Karpas-422 (cell line): Measurements from ENCODE around the gene ANKMY2. TPM values are rescaled to one million over a fixed set of nuclear protein-coding genes. Genes with fewer than 3 reads are reported as not detected.
A peak's percentile ranks its signal among the peaks of the same experiment; 100 is the strongest.

Experiments used
- DNase-seq: peaks from one replicate; pipeline ENCODE4 v3.0.0-alpha.2; 2015
- H2AFZ ChIP-seq: fragments of 200-600 bp; sonication (generic); 2 replicates; pipeline ENCODE4 v1.6.1; 2014; ENCODE audit warnings: antibody characterized with exemption, low read length, mixed read lengths
- H3K27ac ChIP-seq: fragments of 200-600 bp; sonication (generic); 2 replicates; pipeline ENCODE4 v1.5.1; 2014; ENCODE audit warnings: mild to moderate bottlenecking, low read length, moderate library complexity
- H3K27me3 ChIP-seq: fragments of 200-600 bp; sonication (generic); 2 replicates; pipeline ENCODE4 v1.6.1; 2014; ENCODE audit warnings: low read length, mixed read lengths
- H3K36me3 ChIP-seq: fragments of 200-600 bp; sonication (generic); 2 replicates; pipeline ENCODE4 v1.6.1; 2014; ENCODE audit warnings: low read length, mixed read lengths; ENCODE audit not compliant: insufficient read depth
- H3K4me1 ChIP-seq: fragments of 200-600 bp; sonication (generic); 2 replicates; pipeline ENCODE4 v1.6.1; 2014; ENCODE audit warnings: mild to moderate bottlenecking, low read length, mixed read lengths
- H3K4me2 ChIP-seq: fragments of 200-600 bp; sonication (generic); 2 replicates; pipeline ENCODE4 v1.6.1; 2014; ENCODE audit warnings: low read length, low read depth, mild to moderate bottlenecking; ENCODE audit not compliant: poor library complexity, severe bottlenecking
- H3K4me3 ChIP-seq: fragments of 200-600 bp; sonication (generic); 2 replicates; pipeline ENCODE4 v1.5.1; 2014; ENCODE audit warnings: mild to moderate bottlenecking, antibody characterized with exemption, low read length, mixed read lengths
- H3K79me2 ChIP-seq: fragments of 200-600 bp; sonication (generic); 2 replicates; pipeline ENCODE4 v1.6.1; 2014; ENCODE audit warnings: mild to moderate bottlenecking, low read length, mixed read lengths
- H3K9ac ChIP-seq: fragments of 200-600 bp; sonication (generic); 2 replicates; pipeline ENCODE4 v1.6.0; 2014; ENCODE audit warnings: low read length
- H3K9me2 ChIP-seq: fragments of 200-600 bp; sonication (generic), shearing (Covaris generic); replicated peaks from 2 replicates; pipeline ENCODE4 v1.6.0; 2014; ENCODE audit warnings: mild to moderate bottlenecking, low read length, moderate library complexity; ENCODE audit not compliant: insufficient read depth
- H3K9me3 ChIP-seq: fragments of 300-700, 200-600 bp; sonication (generic); 2 replicates; pipeline ENCODE4 v1.6.1; 2014; ENCODE audit warnings: low read length, mixed read lengths
- H4K20me1 ChIP-seq: fragments of 200-600 bp; sonication (generic); 2 replicates; pipeline ENCODE4 v1.6.1; 2014; ENCODE audit warnings: mild to moderate bottlenecking, antibody characterized with exemption, low read length, low read depth; ENCODE audit not compliant: insufficient read depth
- total RNA-seq: library from RNA; depleted of rRNA; stranded (reverse); fragments of >200 nt; shearing (Covaris generic); gene quantifications from 2 replicates; pipeline ENCODE4 v1.2.3, GENCODE V29; 2014; ENCODE audit warnings: low replicate concordance

ANKMY2 gene
- total RNA-seq, 1 experiment from 2014 or later = 34.5 TPM

DNA sequence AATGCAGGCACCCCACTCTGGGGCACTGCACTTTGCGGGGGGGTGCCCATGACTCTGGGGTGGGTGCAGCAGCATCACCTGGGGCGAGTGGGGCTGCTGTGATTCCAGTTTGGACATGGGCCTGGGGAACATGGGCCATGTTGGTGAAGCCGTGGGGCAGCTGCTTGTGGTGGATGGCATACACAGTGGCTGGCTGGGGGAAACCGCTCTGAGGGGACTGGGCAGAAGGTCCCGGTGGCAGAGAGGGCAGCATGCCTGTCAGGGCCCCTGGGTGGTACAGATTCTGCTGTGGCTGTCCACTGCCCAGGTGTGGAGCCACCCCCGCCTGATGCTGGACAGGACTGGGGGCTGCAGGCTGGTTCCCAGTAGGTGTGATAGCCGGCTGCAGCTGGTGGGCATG, 61.7 kb downstream of the ANKMY2 start:
- Histone ChIP-seq H3K4me3 (no peak overlapping the region), H3K27me3 (no peaks in the 10 kb centered on the region), H3K9me2 (no peaks in the 10 kb centered on the region), H3K4me1 (peaks cover 4% of the 10 kb centered on the region; the same call in 1 of the 2 replicates), H3K36me3 (no peaks in the 10 kb centered on the region), H3K27ac (no peak overlapping the region), H3K9ac (no peak overlapping the region), H3K4me2 (no peak overlapping the region), H3K9me3 (no peaks in the 10 kb centered on the region), H4K20me1 (no peaks in the 10 kb centered on the region), H2AFZ (no peak overlapping the region), H3K79me2 (no peaks in the 10 kb centered on the region)
- DNase-seq = peak; percentile 9

GRCh38 chr7:16581286-16581685, 64.3 kb downstream of the ANKMY2 start:
- no peaks in the 10 kb centered on the region for H3K9me3 ChIP-seq
- H3K4me3 ChIP-seq = no peak overlapping the region
- H3K4me1 ChIP-seq = no peaks in the 10 kb centered on the region
- no peak overlapping the region for H3K4me2 ChIP-seq
- no peaks in the 10 kb centered on the region for H3K9me2 ChIP-seq
- H4K20me1 ChIP-seq = no peaks in the 10 kb centered on the region
- H3K27me3 ChIP-seq = no peaks in the 10 kb centered on the region
- DNase-seq = no peak
- H3K27ac ChIP-seq = no peak overlapping the region
- no peaks in the 10 kb centered on the region for H3K36me3 ChIP-seq
- no peak overlapping the region for H2AFZ ChIP-seq
- no peak overlapping the region for H3K9ac ChIP-seq
- no peaks in the 10 kb centered on the region for H3K79me2 ChIP-seq

- Histone ChIP-seq H3K27me3 (no peaks in the 10 kb centered on the region), H3K9me2 (no peaks in the 10 kb centered on the region), H4K20me1 (no peaks in the 10 kb centered on the region), H3K36me3 (no peaks in the 10 kb centered on the region), H3K9ac (no peak overlapping the region), H3K9me3 (no peaks in the 10 kb centered on the region), H2AFZ (no peak overlapping the region), H3K4me2 (no peak overlapping the region), H3K4me1 (no peaks in the 10 kb centered on the region), H3K27ac (no peak overlapping the region), H3K4me3 (no peak overlapping the region), H3K79me2 (no peaks in the 10 kb centered on the region)
- peak; percentile 19 for DNase-seq
Observed at GRCh38 chr7:16579216-16579615, 66.3 kb downstream of the ANKMY2 start.

- Histone ChIP-seq H3K4me3 (no peak overlapping the region), H3K79me2 (no peaks in the 10 kb centered on the region), H3K27ac (no peak overlapping the region), H2AFZ (no peak overlapping the region), H3K4me2 (no peak overlapping the region), H3K9ac (no peak overlapping the region), H4K20me1 (no peaks in the 10 kb centered on the region), H3K9me3 (no peaks in the 10 kb centered on the region), H3K27me3 (no peaks in the 10 kb centered on the region), H3K36me3 (no peaks in the 10 kb centered on the region), H3K9me2 (no peaks in the 10 kb centered on the region), H3K4me1 (no peaks in the 10 kb centered on the region)
- DNase-seq = peak; percentile 14
Observed at GRCh38 chr7:16571941-16572340, 73.6 kb downstream of the ANKMY2 start.

DNA sequence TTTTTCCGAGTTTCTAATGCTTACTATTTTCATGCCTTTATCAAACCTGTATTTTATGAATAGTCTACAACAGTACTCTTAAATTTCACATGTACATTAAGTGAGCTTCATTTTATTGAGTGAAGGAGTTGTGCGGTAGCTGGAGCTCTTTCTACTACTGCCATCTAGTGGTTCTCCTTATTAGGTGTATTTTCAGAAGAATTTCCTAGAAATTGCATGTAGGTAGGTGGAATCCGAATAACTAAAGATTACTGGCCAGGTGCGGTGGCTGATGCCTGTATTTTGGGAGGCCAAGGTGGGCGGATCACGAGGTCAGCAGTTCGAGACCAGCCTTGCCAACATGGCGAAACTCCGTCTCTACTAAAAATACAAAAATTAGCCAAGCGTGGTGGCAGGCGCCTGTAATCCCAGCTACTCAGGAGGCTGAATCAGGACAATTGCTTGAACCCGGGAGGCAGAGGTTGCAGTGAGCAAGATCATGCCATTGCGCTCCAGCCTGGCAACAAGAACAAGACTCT, 80.6 kb downstream of the ANKMY2 start:
- H2AFZ ChIP-seq = no peak overlapping the region
- H3K9me3 ChIP-seq = no peaks in the 10 kb centered on the region
- H3K4me1 ChIP-seq = peaks cover 12% of the 10 kb centered on the region
- H3K4me3 ChIP-seq = no peak overlapping the region
- H3K79me2 ChIP-seq = no peaks in the 10 kb centered on the region
- H3K9me2 ChIP-seq = no peaks in the 10 kb centered on the region
- H3K9ac ChIP-seq = no peak overlapping the region
- H3K27me3 ChIP-seq = no peaks in the 10 kb centered on the region
- no peaks in the 10 kb centered on the region for H3K36me3 ChIP-seq
- H4K20me1 ChIP-seq = no peaks in the 10 kb centered on the region
- H3K27ac ChIP-seq = no peak overlapping the region
- peak; percentile 83 for DNase-seq
- H3K4me2 ChIP-seq = no peak overlapping the region

- H3K79me2 ChIP-seq = no peaks in the 10 kb centered on the region
- no peaks in the 10 kb centered on the region for H3K27me3 ChIP-seq
- H3K9me3 ChIP-seq = no peaks in the 10 kb centered on the region
- no peaks in the 10 kb centered on the region for H3K36me3 ChIP-seq
- peak overlapping the region; percentile 61 for H3K4me2 ChIP-seq
- no peaks in the 10 kb centered on the region for H3K9me2 ChIP-seq
- H3K4me3 ChIP-seq = no peak overlapping the region
- H3K27ac ChIP-seq = no peak overlapping the region
- peak overlapping the region; percentile 25; the same call in 1 of the 2 replicates for H2AFZ ChIP-seq
- H3K9ac ChIP-seq = no peak overlapping the region
- DNase-seq = peak; percentile 37
- no peaks in the 10 kb centered on the region for H4K20me1 ChIP-seq
- peaks cover 12% of the 10 kb centered on the region for H3K4me1 ChIP-seq
Observed at GRCh38 chr7:16564023-16564380, 81.6 kb downstream of the ANKMY2 start.

- H2AFZ ChIP-seq = peak overlapping the region; percentile 25; the same call in 1 of the 2 replicates
- peak; percentile 45 for DNase-seq
- 0 out of 2 replicates have a peak overlapping the region, but pooled peaks have one; percentile 19 for H3K9ac ChIP-seq
Observed at GRCh38 chr7:16563281-16564022, 82.1 kb downstream of the ANKMY2 start.

DNA sequence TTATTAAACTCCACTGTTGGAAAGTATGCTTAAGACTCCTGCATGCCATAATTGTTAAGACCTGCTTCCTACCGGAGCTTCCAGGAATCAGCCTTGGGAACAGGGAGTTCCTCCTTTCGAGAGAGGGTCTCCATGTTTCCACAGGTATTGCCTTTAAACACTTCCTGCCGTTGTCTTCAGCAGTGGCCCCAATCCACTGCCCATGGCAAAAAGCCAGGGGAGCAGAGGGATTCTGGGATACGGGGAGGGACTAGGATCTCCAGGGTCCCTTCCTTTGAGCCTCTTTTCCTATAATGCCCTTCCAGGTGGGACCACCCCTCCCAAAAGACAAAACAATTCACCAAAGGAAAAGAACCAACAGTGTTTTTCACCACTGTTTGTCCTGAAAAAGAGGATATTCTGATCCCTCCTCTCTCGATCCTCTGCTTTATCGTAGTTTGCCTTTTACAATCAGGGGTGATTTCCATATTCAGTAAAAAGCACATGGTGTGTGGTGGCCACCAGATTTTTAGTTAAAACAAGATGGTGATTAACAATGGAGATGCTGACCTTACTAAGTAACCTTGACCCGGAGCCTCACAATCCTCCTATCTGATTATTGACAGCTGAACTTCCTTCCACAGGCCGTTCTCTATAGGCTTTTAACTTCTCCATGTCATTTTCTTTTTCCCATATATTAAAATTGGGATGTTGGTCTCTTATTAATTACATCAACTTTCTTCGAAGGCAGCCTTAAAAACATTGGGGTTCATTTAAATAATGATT, 82.9 kb downstream of the ANKMY2 start:
- Histone ChIP-seq H3K9me3 (no peaks in the 10 kb centered on the region), H3K36me3 (no peaks in the 10 kb centered on the region), H3K4me1 (peaks cover 12% of the 10 kb centered on the region), H3K79me2 (no peaks in the 10 kb centered on the region), H4K20me1 (no peaks in the 10 kb centered on the region), H3K4me3 (0 out of 2 replicates have a peak overlapping the region, but pooled peaks have one; percentile 37), H3K27me3 (no peaks in the 10 kb centered on the region), H2AFZ (0 out of 2 replicates have a peak overlapping the region, but pooled peaks have one; percentile 1), H3K27ac (no peak overlapping the region), H3K4me2 (peak overlapping the region; percentile 61), H3K9ac (no peak overlapping the region), H3K9me2 (no peaks in the 10 kb centered on the region)
- peak; percentile 26 for DNase-seq

More at GRCh38 chr7:16563281-16564022, 82.1 kb downstream of the ANKMY2 start:
- H3K27ac ChIP-seq = no peak overlapping the region
- H3K4me3 ChIP-seq = peak overlapping the region; percentile 37; the same call in 1 of the 2 replicates
- H3K4me1 ChIP-seq = peaks cover 12% of the 10 kb centered on the region
- H3K79me2 ChIP-seq = no peaks in the 10 kb centered on the region
- H4K20me1 ChIP-seq = no peaks in the 10 kb centered on the region
- H3K36me3 ChIP-seq = no peaks in the 10 kb centered on the region
- H3K9me3 ChIP-seq = no peaks in the 10 kb centered on the region
- peak overlapping the region; percentile 61 for H3K4me2 ChIP-seq
- no peaks in the 10 kb centered on the region for H3K27me3 ChIP-seq
- H3K9me2 ChIP-seq = no peaks in the 10 kb centered on the region
